Lung (tissue), 12 donors: ENCODE results near the gene MDGA2. TPM values are rescaled to one million over a fixed set of nuclear protein-coding genes. Genes with fewer than 3 reads are reported as not detected.

Experiments used
- ATAC-seq: fragments of 200-7000 bp; cut with Tn5 transposase; one replicate; pipeline ENCODE4 v1.9.1; 2020; ENCODE audit warnings: moderate number of reproducible peaks; ENCODE audit not compliant: insufficient read depth, low FRiP score
- DNase-seq, 3 donors: peaks; one replicate each; pipeline ENCODE4 v3.0.0-alpha.2; 2013 to 2017
- H3K27ac ChIP-seq, 2 donors: one replicate each; pipeline ENCODE4 v1.5.1; 2013; ENCODE audit warnings: mild to moderate bottlenecking in 2 of 2, moderate library complexity in 2 of 2, control low read depth in 1 of 2, inconsistent platforms in 1 of 2, low read depth in 1 of 2, low read length in 1 of 2
- H3K27me3 ChIP-seq, 3 donors: one replicate each; pipeline ENCODE4 v1.5.1; 2013; ENCODE audit warnings: low read length in 2 of 3; ENCODE audit not compliant: control insufficient read depth in 3 of 3, insufficient read depth in 3 of 3
- H3K36me3 ChIP-seq, 4 donors: one replicate each; pipeline ENCODE4 v1.5.1; 2013; ENCODE audit warnings: low read length in 4 of 4, mild to moderate bottlenecking in 1 of 4, moderate library complexity in 1 of 4; ENCODE audit not compliant: control insufficient read depth in 4 of 4, insufficient read depth in 4 of 4
- H3K4me1 ChIP-seq, 5 donors: one replicate each; pipeline ENCODE4 v1.5.1; 2013; ENCODE audit warnings: low read length in 5 of 5, mild to moderate bottlenecking in 2 of 5, moderate library complexity in 1 of 5; ENCODE audit not compliant: control insufficient read depth in 5 of 5, insufficient read depth in 5 of 5
- H3K4me3 ChIP-seq: one replicate; pipeline ENCODE4 v1.5.1; 2013; ENCODE audit warnings: mild to moderate bottlenecking, control low read depth, moderate library complexity
- H3K9ac ChIP-seq, 2 donors: one replicate each; pipeline ENCODE4 v1.5.1; 2013; ENCODE audit warnings: low read length in 2 of 2, control low read depth in 1 of 2; ENCODE audit not compliant: insufficient read depth in 1 of 2
- H3K9me3 ChIP-seq, 4 donors: one replicate each; pipeline ENCODE4 v1.5.1; 2013; ENCODE audit warnings: low read length in 3 of 4, mild to moderate bottlenecking in 1 of 4, moderate library complexity in 1 of 4; ENCODE audit not compliant: control insufficient read depth in 4 of 4, insufficient read depth in 3 of 4
- CTCF ChIP-seq: IDR thresholded peaks from 2 replicates; pipeline ENCODE4 v1.5.1; 2012; ENCODE audit warnings: mild to moderate bottlenecking; ENCODE audit errors: control extremely low read depth, extremely low read depth
- WGBS, 2 donors: extraction: QIAGEN DNeasy Blood & Tissue Kit; methylation state at CpG; one replicate each; pipeline ENCODE4 v1.1.7; 2013; 5-methylcytosine and 5-hydroxymethylcytosine counted together
- polyA plus RNA-seq, 2 donors: library from polyadenylated mRNA; stranded (reverse); fragments of 200-250 nt; gene quantifications; one replicate each; pipeline ENCODE4 v1.2.1, GENCODE V29; 2013
- total RNA-seq, 2 donors: library from RNA; depleted of rRNA in 1 of 2; stranded (reverse); fragments of >200 nt in 1 of 2; gene quantifications; one replicate each; pipeline ENCODE4 v1.2.1, GENCODE V29; 2014 to 2021
- donor health status: control.
- donor health status: control.
- donor health status: Bipolar disorder and iron deficiency.
- donor health status: healthy.
- donor health status: DM: yes; HTN: yes; CAD: no.

The MDGA2 gene
- total and polyA plus RNA-seq, 4 donors = 0.03 to 3.2 TPM; not detected in 2

GRCh38 chr14:46861753-46862152, 813.7 kb downstream of the MDGA2 start:
- no peaks in the 10 kb centered on the region for H3K9me3 ChIP-seq
- no peak overlapping the region for H3K4me3 ChIP-seq
- H3K9ac ChIP-seq = no peak overlapping the region
- H3K27me3 ChIP-seq = no peaks in the 10 kb centered on the region
- H3K27ac ChIP-seq = no peak overlapping the region
- no peak for ATAC-seq
- H3K4me1 ChIP-seq = no peaks in the 10 kb centered on the region
- no peak for TF ChIP-seq CTCF
- no peaks in the 10 kb centered on the region for H3K36me3 ChIP-seq
- no peak for DNase-seq

- Histone ChIP-seq H3K9me3 (no peaks in the 10 kb centered on the region), H3K36me3 (no peaks in the 10 kb centered on the region), H3K4me3 (no peak overlapping the region), H3K27me3 (no peaks in the 10 kb centered on the region), H3K4me1 (no peaks in the 10 kb centered on the region), H3K27ac (no peak overlapping the region), H3K9ac (no peak overlapping the region)
- DNase-seq (peak; percentile 12 to 58 (median 53)), ATAC-seq (no peak)
- 85 to 92% methylated on average over 11 of the region's 11 CpGs for WGBS, 2 donors
- TF ChIP-seq CTCF = no peak
Measured at GRCh38 chr14:46840944-46841720, 834.3 kb downstream of the MDGA2 start.

- no peak for DNase-seq
- Histone ChIP-seq H3K27me3 (no peaks in the 10 kb centered on the region), H3K4me3 (no peak overlapping the region), H3K9ac (no peak overlapping the region), H3K4me1 (no peaks in the 10 kb centered on the region), H3K36me3 (no peaks in the 10 kb centered on the region), H3K9me3 (peaks cover 0 to 2% (median 0%) of the 10 kb centered on the region in 4 donors), H3K27ac (no peak overlapping the region)
- TF ChIP-seq CTCF = no peak
- 96 to 98% methylated on average over 42 of the region's 42 CpGs for WGBS, 2 donors
- ATAC-seq = no peak
Measured at GRCh38 chr14:46820291-46820690, 855.1 kb downstream of the MDGA2 start.

- Histone ChIP-seq H3K27me3 (no peaks in the 10 kb centered on the region), H3K4me3 (no peak overlapping the region), H3K36me3 (no peaks in the 10 kb centered on the region), H3K9ac (no peak overlapping the region), H3K9me3 (peaks cover 0 to 2% (median 0%) of the 10 kb centered on the region in 4 donors), H3K4me1 (no peaks in the 10 kb centered on the region), H3K27ac (no peak overlapping the region)
- ATAC-seq (no peak), DNase-seq (no peak)
- TF ChIP-seq CTCF = no peak
- WGBS, 2 donors = 86 to 87% methylated on average over 9 of the region's 9 CpGs
Measured at GRCh38 chr14:46819117-46819516, 856.3 kb downstream of the MDGA2 start.
